Tibial artery (tissue), 4 donors: ENCODE measurements around the gene RPL41.

ENCODE experiments used
- DNase-seq, 2 donors: peaks; one replicate each; pipeline ENCODE4 v3.0.0-alpha.2; 2019
- H3K27ac ChIP-seq, 2 donors: fragments of 200-600 bp; sonication (generic) in 1 of 2; 1 replicate in 1 of 2; 2 replicates in 1 of 2; pipeline ENCODE4 v1.5.1; 2018 to 2019; ENCODE audit warnings: mild to moderate bottlenecking in 1 of 2
- H3K27me3 ChIP-seq, 2 donors: fragments of 200-600 bp; sonication (generic) in 1 of 2; one replicate each; pipeline versions ENCODE4 v1.5.1 to v1.6.0; 2016 to 2019
- H3K36me3 ChIP-seq, 3 donors: fragments of 200-600 bp; sonication (generic) in 2 of 3; one replicate each; pipeline ENCODE4 v1.5.1; 2016 to 2019; ENCODE audit warnings: mild to moderate bottlenecking in 2 of 3
- H3K4me1 ChIP-seq, 4 donors: fragments of 200-600 bp; sonication (generic) in 2 of 4; 1 replicate in 3 of 4; 2 replicates in 1 of 4; pipeline ENCODE4 v1.5.1; 2016 to 2019
- H3K4me3 ChIP-seq, 2 donors: fragments of 200-600 bp; sonication (generic) in 1 of 2; 1 replicate in 1 of 2; 2 replicates in 1 of 2; pipeline ENCODE4 v1.5.1; 2018 to 2019; ENCODE audit warnings: mild to moderate bottlenecking in 2 of 2
- H3K9me3 ChIP-seq, 3 donors: fragments of 200-600 bp; sonication (generic) in 1 of 3; one replicate each; pipeline ENCODE4 v1.5.1; 2016 to 2019
- CTCF ChIP-seq, 2 experiments: fragments of 200-600 bp in 1 of 2; fragments of 450-650 bp in 1 of 2; IDR thresholded peaks; one replicate each; pipeline ENCODE4 v1.5.1; 2017 to 2019; ENCODE audit warnings: antibody characterized with exemption in 2 of 2, mild to moderate bottlenecking in 1 of 2, moderate library complexity in 1 of 2
- intact Hi-C: fragments of 100-400 bp; cut with DNase I; formaldehyde crosslinking; loops from one replicate; pipeline ENCODE4 v1.15.0; 2023; ENCODE audit warnings: low total_unique reads

RPL41 gene

GRCh38 chr12:56145217-56145616 is 28.8 kb downstream of the RPL41 start:
- H3K9me3 ChIP-seq, result no peaks in the 10 kb centered on the region
- peaks cover 0 to 13% (median 8%) of the 10 kb centered on the region in 4 donors for H3K4me1 ChIP-seq
- DNase-seq, result no peak
- no peak overlapping the region for H3K4me3 ChIP-seq
- no peak overlapping the region for H3K27ac ChIP-seq
- no peaks in the 10 kb centered on the region for H3K27me3 ChIP-seq
- no peak for TF ChIP-seq CTCF (IDR thresholded peaks at IDR 0.05)
- intact Hi-C loops, result no loop called here
- peaks cover 45 to 51% (median 51%) of the 10 kb centered on the region in 3 donors for H3K36me3 ChIP-seq

GRCh38 chr12:56146492-56147460 is 30.3 kb downstream of the RPL41 start:
- H3K36me3 ChIP-seq, result peaks cover 33 to 36% (median 36%) of the 10 kb centered on the region in 3 donors
- no peak for TF ChIP-seq CTCF (IDR thresholded peaks at IDR 0.05)
- H3K4me3 ChIP-seq, result no peak overlapping the region
- DNase-seq, result no peak
- H3K9me3 ChIP-seq, result no peaks in the 10 kb centered on the region
- H3K27ac ChIP-seq, result no peak overlapping the region
- intact Hi-C loops, result no loop called here
- no peaks in the 10 kb centered on the region for H3K27me3 ChIP-seq
- peaks cover 0 to 19% (median 12%) of the 10 kb centered on the region in 4 donors for H3K4me1 ChIP-seq

GRCh38 chr12:56150563-56150962 is 34.1 kb downstream of the RPL41 start:
- H3K4me3 ChIP-seq, result no peak overlapping the region
- no peak for DNase-seq
- H3K27me3 ChIP-seq, result no peaks in the 10 kb centered on the region
- no peak overlapping the region for H3K27ac ChIP-seq
- intact Hi-C loops, result no loop called here
- peaks cover 0 to 7% (median 0%) of the 10 kb centered on the region in 3 donors for H3K36me3 ChIP-seq
- H3K9me3 ChIP-seq, result no peaks in the 10 kb centered on the region
- TF ChIP-seq CTCF (IDR thresholded peaks at IDR 0.05), result no peak
- H3K4me1 ChIP-seq, result peaks cover 0 to 30% (median 25%) of the 10 kb centered on the region in 4 donors

GRCh38 chr12:56151672-56152131 is 35.3 kb downstream of the RPL41 start:
- Histone ChIP-seq H3K9me3 (no peaks in the 10 kb centered on the region), H3K27ac (peak overlapping the region; percentile 80 to 88), H3K36me3 (peaks cover 0 to 7% (median 0%) of the 10 kb centered on the region in 3 donors), H3K4me3 (peak overlapping the region; percentile 58 to 59), H3K27me3 (no peaks in the 10 kb centered on the region), H3K4me1 (peaks cover 0 to 28% (median 20%) of the 10 kb centered on the region in 4 donors)
- intact Hi-C loops, result no loop called here
- peak; percentile 10 to 35 for TF ChIP-seq CTCF (IDR thresholded peaks at IDR 0.05)
- DNase-seq, result no peak

- TF ChIP-seq CTCF (IDR thresholded peaks at IDR 0.05), result no peak
- no peaks in the 10 kb centered on the region for H3K27me3 ChIP-seq
- no peaks in the 10 kb centered on the region for H3K9me3 ChIP-seq
- peak; percentile 94 to 96 for DNase-seq
- intact Hi-C loops, result no loop called here
- H3K4me1 ChIP-seq, result peaks cover 0 to 23% (median 18%) of the 10 kb centered on the region in 4 donors
- H3K4me3 ChIP-seq, result peak within 1 kb of the TSS; percentile 58 to 59
- H3K27ac ChIP-seq, result peak within 1 kb of the TSS; percentile 80 to 88
- peaks cover 0 to 7% (median 0%) of the 10 kb centered on the region in 3 donors for H3K36me3 ChIP-seq
Observed at GRCh38 chr12:56152132-56152755, 35.8 kb downstream of the RPL41 start, which contains the start of gene MYL6B. Gene MYL6B, plus strand, starts transcription at chr12:56152587. Its CDS starts 1,332 bp downstream, at chr12:56153919.
